ENCODE data around the gene NANOS3.

NANOS3 gene

GRCh38 chr19:13923194-13923987, 46.5 kb downstream of the NANOS3 start:
- no peak for DNase-seq

DNA sequence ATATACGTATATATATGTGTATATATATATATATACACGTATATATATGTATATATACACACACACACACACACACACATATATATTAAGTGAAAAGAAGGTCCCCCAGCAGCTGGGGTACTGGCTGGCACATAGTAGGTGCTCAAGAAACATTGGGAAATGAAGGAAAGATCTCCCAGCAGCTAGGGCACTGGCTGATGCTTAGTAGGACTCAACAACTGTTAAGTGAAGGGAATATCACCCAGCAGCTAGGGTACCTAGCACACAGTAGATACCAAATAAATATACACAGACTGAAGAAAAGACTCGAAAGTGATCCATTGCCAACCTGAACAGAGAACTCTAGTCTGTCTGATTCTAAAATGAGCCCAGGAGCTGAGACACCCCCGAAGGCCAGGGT, 49.1 kb downstream of the NANOS3 start:
- no peak for DNase-seq

DNA sequence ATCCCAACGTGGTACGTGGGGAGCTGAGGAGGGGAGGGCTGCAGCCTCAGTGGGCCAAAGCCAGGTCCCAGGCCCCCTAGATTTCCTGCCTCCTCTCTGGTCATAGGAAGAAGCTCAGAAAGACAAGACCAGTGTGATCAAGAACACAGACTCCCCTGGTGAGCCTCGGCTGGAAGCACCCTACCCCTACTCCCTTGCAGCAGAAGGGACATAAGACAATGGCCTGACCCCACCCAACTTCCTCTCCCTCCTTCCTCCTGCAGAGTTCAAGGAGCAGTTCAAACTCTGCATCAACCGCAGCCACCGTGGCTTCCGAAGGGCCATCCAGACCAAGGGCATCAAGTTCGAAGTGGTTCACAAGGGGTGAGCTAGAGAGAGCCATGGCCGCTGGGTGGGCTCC, 49.8 kb downstream of the NANOS3 start:
- no peak for DNase-seq

DNA sequence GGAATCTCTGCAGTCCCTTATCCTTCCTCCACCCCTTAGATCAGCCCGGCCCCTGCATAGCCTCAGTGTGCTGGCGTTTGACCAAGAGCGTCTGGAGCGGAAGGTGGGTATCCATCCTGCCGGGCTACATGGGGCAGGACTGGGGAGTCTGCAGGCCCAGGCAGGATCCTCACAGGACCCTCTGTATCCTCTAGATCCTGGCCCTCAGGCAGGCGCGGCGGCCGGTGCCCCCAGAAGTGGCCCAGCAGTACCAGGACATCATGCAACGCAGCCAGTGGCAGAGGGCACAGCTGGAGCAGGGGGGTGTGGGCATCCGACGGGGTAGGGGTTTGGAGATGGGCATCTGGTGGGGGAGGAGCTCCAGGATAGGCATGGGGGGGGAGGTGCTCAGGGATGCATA, 52.4 kb downstream of the NANOS3 start:
- DNase-seq: no peak

DNA sequence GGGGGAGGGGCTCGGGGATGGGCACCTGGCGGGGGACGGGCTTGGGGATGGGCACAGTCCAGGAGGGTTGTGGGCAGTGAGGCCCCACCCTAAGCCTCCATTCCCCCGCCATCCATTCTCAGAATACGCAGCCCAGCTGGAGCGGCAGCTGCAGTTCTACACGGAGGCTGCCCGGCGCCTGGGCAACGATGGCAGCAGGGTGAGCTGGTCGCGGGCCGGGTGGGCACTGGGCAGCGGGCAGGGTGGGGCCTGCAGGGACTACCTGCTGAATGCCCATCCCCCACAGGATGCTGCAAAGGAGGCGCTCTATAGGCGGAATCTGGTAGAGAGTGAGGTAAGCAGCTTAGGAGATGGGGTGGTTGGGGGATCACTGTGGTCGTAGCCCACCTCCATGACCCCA, 53.0 kb downstream of the NANOS3 start:
- DNase-seq: no peak

All from KG1 (cell line).